Mononuclear cell (primary cell): ENCODE results near the gene CCDC74B. TPM values are rescaled to one million over a fixed set of nuclear protein-coding genes. Genes with fewer than 3 reads are reported as not detected.
"Not testable (repeated sequence)": the region's sequence is repeated elsewhere in the genome, so short reads cannot be mapped to it uniquely, and the experiment has no call there.

ENCODE experiments used
- H3K27me3 ChIP-seq: 2 replicates; pipeline ENCODE4 v1.6.0; 2011; ENCODE audit warnings: low read length, control low read depth; ENCODE audit not compliant: insufficient read depth
- H3K4me1 ChIP-seq: 2 replicates; pipeline ENCODE4 v1.5.1; 2011; ENCODE audit warnings: mild to moderate bottlenecking, low read length, control low read depth; ENCODE audit not compliant: insufficient read depth
- H3K4me3 ChIP-seq: 2 replicates; pipeline ENCODE4 v1.5.1; 2011; ENCODE audit warnings: mild to moderate bottlenecking, low read length, moderate library complexity
- H3K9me3 ChIP-seq: 2 replicates; pipeline ENCODE4 v1.5.1; 2011; ENCODE audit warnings: low read depth, mild to moderate bottlenecking, control low read depth, low read length
- total RNA-seq: library from RNA; depleted of rRNA; stranded (reverse); fragments of >200 nt; gene quantifications from one replicate; pipeline ENCODE4 v1.2.3, GENCODE V29; 2012

CCDC74B gene
- total RNA-seq, 1 donor = 0.10 TPM

DNA sequence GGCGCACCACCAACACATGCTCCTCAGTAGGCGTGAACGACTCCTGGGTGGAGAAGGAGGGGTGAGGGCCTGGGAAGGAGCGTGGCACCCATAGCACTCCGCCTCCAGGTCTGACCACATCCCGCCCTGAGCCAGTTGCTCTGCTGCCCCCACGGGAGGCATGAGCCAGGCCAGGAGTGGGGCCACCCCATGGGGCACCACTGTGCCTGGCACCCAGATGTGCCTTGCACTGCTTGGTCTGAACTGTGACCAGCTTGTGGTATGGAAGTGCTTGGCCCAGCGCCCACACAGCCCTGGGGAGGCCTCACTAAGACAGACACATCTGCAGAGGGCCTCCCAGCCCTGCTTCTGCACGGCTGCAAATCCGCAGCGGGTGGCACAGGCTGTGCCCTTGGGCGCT, 12.4 kb upstream of the CCDC74B start:
- H3K9me3 ChIP-seq, H3K4me1 ChIP-seq, H3K27me3 ChIP-seq, H3K4me3 ChIP-seq: not testable (repeated sequence)

DNA sequence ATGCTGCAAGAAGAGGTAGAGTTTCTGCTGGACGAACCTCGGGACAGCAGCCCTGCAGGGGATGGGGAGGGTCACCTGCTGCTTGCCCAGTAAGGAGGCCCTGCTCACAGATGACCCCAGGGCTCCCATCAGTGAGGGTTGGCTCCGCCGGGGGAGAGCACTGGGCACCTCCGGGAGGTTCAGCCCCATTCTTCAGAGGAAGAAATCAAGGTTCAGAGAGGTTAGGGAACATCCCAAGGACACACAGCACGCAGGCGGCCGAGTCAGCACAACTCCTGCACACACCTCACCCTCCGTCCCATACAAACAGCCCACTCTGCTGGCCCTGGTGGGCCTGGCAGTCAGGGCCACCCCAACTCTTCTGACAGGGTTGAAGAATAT, 11.7 kb upstream of the CCDC74B start:
- no peaks in the 10 kb centered on the region for H3K27me3 ChIP-seq
- no peak overlapping the region for H3K4me3 ChIP-seq
- peaks cover 9% of the 10 kb centered on the region for H3K4me1 ChIP-seq
- no peaks in the 10 kb centered on the region for H3K9me3 ChIP-seq

DNA sequence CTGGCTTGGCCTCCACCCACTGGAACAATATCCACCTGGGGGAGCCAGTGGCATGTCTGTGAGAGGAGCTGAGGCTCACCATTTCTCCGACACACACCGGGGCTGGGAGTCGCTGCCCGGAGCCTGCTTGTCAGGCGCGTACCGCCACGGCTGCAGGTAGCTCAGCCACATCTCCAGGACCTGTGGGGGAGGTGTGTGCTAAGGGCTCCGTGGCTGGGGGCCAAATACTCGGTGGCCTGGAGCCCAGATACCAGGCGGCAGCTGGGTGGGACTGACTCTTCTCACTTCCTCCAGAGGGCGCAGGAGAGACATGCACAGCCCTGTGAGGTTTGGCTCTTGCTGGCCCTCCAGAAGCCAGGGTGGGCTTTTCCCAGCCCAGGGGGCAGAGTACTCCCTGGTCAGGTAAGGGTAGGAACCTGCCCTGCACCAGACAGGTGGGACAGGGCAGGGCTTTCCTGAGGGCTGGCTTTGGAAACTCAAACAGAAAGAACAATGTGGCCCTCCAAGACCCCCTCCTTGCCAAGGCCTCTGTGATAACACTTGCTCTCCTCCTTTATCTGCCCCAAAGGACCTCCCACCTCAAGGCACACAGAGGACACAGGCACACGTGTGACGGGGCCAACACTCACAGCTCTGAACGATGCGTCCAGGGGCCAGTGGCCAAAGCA, 11.2 kb upstream of the CCDC74B start:
- not testable (repeated sequence) for H3K9me3 ChIP-seq, H3K4me1 ChIP-seq, H3K4me3 ChIP-seq, H3K27me3 ChIP-seq

DNA sequence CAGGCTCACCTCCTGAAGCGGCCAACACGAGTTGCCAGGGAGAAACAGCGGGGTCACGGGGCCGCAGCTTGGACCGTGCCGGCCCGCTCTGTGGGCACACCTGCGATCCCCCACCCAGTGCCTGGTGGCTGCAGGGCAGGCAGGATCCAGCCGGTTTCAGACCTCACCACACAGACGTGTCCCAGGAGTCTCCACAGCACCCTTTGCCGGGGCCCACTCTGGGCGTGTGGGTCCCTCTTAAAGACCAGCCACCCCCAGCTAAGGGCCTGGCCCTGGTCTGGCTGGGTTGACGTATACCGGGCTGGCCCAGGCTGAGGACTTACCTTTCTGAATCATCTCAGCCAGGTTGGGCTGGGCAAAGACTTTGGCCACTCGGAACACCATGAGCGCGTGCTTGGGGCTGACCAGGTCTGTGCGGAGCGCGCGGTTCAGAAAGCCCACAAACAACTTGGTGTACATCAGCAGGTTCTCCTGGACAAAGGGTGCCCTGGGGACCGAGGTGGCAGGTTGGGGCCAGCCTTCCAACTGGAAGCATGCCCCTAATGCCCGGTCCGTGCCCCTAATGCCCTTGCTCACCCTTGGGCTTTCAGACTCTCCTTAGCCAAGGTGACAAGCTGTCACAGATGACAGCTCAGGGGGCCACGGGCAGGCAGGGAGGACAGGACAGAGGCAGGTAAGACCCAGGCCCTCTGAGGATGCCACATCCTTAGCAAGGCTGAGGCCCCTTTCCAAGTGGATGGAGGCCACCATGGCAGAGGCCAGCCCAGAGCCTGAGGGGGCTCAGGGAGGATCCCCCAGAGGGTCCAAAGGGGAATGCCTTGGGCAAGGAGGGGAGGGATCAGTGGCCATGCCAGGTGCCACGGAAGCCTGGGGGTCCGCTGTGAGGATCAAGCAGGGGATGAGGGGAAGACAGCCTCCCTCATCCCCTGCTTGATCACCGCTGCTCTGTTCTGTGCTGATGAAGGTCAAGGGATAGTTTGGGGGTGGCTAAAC, 10.2 kb upstream of the CCDC74B start:
- H3K9me3 ChIP-seq = no peaks in the 10 kb centered on the region

DNA sequence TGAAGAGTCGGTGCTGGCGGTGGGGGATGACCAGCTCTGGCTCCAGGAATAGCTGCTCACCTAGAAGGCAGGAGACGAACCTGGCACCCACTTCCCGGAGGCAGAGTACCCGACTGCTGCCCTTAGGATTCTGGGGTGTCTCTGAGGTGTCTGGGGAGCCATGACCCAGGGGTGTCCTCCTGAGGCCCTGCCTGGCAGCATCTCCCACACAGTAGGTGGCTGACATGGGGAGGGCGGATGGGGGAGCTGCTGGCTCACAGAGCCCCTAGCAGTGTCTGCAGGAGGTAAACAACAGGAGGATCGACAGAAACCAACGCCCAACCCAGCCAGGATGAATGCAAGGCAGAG, 9.5 kb upstream of the CCDC74B start:
- H3K27me3 ChIP-seq, H3K9me3 ChIP-seq, H3K4me1 ChIP-seq, H3K4me3 ChIP-seq: not testable (repeated sequence)

More for the DNA sequence above, 10.2 kb upstream of the CCDC74B start:
- no peaks in the 10 kb centered on the region for H3K27me3 ChIP-seq
- no peak overlapping the region for H3K4me3 ChIP-seq
- peaks cover 9% of the 10 kb centered on the region for H3K4me1 ChIP-seq

DNA sequence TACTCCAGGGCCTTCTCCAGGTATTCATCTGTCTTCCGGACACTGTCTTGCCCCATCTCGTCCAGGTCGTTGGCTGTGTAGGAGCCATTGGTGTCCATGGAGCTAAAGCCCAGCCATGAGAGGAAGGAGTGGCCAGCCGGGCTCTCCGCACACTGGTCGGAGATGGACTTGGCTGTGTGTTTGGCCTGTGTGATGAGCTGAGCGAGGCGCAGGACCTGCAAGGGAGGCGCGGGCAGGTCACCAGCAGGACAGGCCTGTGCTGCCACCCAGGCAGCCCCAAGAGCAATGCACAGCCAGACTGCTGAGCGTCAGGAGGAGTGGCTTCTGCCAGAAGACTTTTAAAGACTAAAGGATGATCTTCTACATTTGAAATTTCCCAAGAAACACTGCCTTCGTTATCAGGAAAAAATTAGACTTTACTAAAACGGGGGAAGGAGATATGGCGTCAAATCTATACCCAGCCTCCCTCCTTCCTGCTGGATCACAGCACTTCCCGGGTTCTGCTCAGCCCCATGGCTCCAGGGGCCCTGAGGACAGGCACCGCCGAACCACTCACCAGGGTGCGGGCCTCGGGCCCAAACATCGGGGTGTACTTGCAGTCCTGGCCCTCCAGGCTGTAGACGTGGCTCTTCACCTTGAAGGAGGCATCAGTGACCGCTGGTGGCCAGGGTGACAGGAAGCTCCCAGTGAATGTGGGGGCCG, 9.0 kb upstream of the CCDC74B start:
- not testable (repeated sequence) for H3K27me3 ChIP-seq, H3K4me3 ChIP-seq, H3K4me1 ChIP-seq, H3K9me3 ChIP-seq

DNA sequence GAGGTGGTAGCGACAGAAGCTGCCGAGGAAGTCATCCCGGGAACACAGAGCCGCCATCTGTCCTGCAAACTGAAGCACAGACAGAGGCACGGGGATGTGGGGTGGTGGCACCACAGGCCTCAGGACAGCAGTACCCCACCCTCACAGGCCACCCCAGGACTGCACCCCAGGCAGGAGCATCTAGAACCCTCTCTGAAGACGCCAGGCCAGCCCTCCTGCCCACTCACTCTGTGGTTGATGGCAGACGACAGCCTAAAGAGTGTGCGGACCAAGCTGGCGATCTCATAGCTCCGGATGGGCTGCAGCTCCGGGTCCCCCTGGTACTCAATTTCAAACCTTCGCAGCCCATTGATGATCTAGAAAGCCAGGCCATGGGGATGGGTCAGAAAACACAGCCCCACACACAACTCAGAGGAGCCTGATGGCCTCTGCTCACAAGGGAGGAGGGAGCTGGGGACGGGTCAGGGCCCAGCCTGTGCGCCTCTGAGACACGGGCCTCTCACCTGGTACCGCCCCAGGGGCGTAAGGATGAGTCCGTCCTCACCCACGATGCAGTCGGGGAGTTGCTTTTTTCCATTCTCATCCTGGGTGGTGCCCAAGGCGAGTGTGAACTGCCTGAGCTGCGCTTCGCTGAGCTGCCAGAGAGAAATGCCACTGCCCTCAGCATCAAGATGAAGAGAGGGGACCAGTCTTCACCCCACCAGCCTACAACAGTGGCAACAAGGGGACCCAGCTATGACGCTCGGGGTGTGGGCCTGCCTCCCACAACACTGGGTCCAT, 8.1 kb upstream of the CCDC74B start:
- Histone ChIP-seq H3K27me3 (no peaks in the 10 kb centered on the region), H3K4me1 (no peaks in the 10 kb centered on the region), H3K4me3 (no peak overlapping the region), H3K9me3 (no peaks in the 10 kb centered on the region)

DNA sequence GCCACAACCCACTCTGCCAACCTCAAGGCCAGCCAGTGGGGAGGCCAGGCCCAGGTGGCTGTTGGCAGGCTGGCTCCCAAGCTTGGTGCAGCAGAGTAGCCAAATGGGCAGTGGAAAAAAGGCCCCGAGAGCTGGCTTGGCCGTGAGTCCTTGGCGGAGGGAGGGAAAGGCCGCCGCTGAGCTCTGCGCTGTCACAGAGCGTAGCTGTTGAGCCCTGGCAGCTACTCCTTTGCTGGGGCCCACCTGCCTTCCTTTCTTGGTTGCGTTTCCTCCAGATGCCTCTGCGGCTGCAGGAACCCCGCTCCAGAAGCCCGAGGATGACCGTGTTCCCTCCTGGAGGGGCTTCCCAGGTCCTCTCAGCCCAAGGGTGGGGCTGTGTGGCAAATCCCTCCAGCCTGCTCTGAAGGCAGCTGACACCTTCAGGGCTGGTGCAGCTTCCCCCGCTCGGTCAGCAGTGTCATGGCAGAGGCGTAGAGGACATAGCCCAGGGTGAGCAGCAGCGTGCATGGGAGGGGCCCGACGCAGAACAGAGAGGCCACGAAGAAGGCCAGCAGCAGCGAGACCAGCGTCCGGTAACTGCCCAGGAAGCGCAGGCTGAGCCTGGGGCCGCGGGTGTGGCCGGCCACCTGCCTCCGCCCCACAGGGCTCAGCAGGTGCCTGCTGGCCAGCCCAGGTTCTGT, 7.4 kb upstream of the CCDC74B start:
- not testable (repeated sequence) for H3K4me3 ChIP-seq, H3K27me3 ChIP-seq, H3K9me3 ChIP-seq, H3K4me1 ChIP-seq

DNA sequence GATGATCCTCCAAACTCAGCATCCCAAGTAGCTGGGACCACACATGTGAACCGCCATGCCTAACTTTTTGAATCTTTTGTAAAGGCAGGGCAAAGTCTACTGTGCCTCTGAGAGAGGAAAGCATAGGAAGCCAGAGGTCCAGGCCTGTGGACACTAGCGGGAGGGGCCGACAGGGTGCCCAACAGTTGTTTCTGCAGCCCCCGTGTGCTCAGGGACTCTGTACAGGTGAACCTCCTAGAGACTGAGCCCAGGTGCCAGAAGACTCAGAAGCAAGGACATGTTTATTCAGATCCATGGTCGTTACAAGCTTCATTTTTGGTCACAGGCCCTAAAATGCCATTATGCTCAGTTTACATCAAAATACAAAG, 6.2 kb upstream of the CCDC74B start:
- H3K4me3 ChIP-seq, H3K27me3 ChIP-seq, H3K9me3 ChIP-seq, H3K4me1 ChIP-seq: not testable (repeated sequence)

DNA sequence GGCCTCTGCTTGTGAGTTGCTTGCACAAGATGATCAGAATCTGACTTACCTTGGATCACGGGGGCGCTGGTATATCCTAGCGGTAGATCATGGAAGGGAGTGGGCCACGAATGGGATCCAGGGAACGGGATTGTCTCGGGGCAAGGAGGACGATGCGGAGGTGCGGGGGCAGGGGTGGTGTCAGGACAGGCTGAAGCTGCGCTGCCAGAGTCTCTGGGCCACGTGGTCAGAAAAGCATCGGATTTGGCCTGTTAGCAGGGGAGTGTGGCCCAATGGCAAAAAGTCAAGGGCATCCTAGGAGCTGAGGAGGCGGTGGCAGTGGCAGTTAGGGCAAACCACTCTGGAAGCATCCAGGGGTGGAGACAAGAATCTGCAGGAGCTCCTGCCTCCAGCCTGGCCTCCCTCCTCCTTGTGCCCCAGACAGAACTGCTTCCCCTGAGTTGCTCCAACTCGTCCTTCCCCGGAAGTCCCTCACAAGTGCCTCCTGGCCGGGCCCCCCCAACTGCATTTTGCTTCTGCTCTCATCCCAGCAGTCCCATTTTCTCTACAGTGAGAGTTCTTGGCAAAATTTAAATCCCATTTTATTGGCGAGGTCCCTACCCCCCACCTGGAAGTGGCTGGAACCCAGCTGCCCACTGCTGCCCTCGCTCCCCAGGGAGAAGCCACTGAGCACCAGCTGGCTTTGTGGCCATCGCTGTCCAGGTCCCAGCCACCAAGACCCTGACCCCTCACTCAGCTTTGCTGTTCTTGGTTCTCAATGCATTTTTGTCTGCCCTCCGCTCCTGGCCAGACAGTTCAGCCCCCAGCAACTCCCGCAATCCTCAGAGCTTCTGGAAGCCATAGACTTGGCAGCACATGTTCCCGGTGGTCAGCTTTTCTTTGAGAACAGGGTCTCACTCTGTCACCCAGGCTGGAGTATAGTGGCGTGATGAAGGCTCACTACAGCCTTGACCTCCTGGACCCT, 5.6 kb upstream of the CCDC74B start:
- Histone ChIP-seq H3K27me3 (peaks cover 3% of the 10 kb centered on the region), H3K4me1 (no peaks in the 10 kb centered on the region), H3K4me3 (no peak overlapping the region), H3K9me3 (no peaks in the 10 kb centered on the region)

DNA sequence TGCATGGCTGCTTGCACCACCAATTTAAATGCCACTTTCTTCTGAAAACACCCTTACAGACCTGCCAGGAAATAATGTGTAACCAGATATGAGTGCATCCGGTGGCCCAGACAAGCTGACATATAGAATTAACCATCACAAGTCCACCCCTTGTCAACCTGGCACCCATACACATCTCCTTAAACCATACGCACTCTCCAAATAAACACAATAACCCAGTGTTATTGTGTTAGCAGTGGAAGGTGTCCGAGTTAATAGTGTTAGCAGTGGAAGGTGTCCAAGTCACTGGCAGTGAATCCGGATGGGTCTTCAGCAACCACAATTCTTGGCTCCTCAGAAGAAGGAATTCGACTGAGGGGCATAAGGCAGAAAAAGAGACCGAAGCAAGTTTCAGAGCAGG, 3.6 kb upstream of the CCDC74B start:
- H3K9me3 ChIP-seq, H3K4me3 ChIP-seq, H3K4me1 ChIP-seq, H3K27me3 ChIP-seq: not testable (repeated sequence)

DNA sequence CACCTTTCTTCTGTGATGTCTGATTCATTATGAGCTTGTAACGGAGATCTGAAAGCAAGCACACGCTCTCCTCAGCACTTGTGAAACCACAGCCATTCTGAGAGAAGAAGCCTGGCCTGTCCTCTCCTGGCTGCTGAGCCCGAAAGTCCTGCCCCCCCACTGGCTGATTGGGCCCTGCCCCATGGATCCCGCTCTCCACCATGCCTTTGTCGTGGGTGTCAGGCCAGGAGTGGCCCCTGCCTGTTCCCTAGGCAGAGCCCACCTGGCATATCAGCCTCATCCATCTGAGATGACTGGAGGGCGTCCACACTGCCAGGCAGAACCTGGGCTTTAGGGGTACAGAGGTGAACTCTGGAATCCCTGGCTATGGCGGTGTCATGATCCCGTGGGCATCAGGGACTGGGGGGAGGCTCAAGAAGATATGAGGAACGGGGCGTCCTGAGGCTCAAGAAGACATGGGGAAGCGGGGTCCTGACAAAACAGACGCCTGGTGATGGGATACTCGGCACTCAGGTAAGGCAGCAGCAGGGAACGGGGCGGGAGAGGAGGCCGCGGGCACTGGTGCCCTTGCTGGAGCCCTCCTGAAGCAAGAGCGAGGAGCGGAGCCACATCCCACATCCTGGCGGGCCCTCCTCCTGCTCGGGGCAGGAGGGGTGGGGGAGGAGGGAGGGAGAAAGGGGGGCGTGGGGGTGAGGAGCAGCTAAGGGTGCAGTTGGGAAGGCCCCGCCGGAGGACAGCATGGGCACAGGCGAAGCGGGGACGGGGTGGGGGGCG, 1.5 kb downstream of the CCDC74B start:
- not testable (repeated sequence) for H3K9me3 ChIP-seq, H3K27me3 ChIP-seq, H3K4me3 ChIP-seq, H3K4me1 ChIP-seq
